ENCODE results near the gene BTBD17. TPM values are rescaled to one million over a fixed set of nuclear protein-coding genes. Genes with fewer than 3 reads are reported as not detected.

BTBD17 gene
- polyA plus RNA-seq, 3 donors, result not detected

GRCh38 chr17:74325743-74326379 lies 35.8 kb downstream of the BTBD17 start, which contains the start of gene KIF19:
KIF19 (plus strand) TSS chr17:74326226; CDS start chr17:74326350, 124 bp downstream.
- intact Hi-C loops (cut with micrococcal nuclease), result no loop called here
- H3K79me2 ChIP-seq (ENCODE audit: insufficient read depth, low read length), result no peaks in the 10 kb centered on the region
- no peaks in the 10 kb centered on the region for H4K20me1 ChIP-seq (ENCODE audit: insufficient read depth, low read length)
- H3K27me3 ChIP-seq (ENCODE audit: control insufficient read depth in 2 of 2, insufficient read depth in 2 of 2, low read length in 2 of 2), result peaks cover 12 to 40% of the 10 kb centered on the region in 2 donors
- peak within 1 kb of the TSS; percentile 52 to 83 for H3K4me3 Mint-ChIP-seq
- H3K27ac Mint-ChIP-seq, result peak within 1 kb of the TSS in 1 of 7 donors; percentile 38
- no peaks in the 10 kb centered on the region for H3K36me3 ChIP-seq (replicated peaks in 1 of 2; ENCODE audit: control insufficient read depth in 1 of 2, insufficient read depth in 2 of 2, low read length in 2 of 2)
- H3K4me1 Mint-ChIP-seq, result peaks cover 18% of the 10 kb centered on the region
- peaks cover 10 to 20% of the 10 kb centered on the region in 2 donors for H3K4me1 ChIP-seq (ENCODE audit: control insufficient read depth in 1 of 2, insufficient read depth in 2 of 2, low read length in 2 of 2)
- peaks cover 0 to 3% of the 10 kb centered on the region in 2 donors for H3K36me3 Mint-ChIP-seq
- peaks cover 51 to 59% (median 58%) of the 10 kb centered on the region in 3 donors for H3K27me3 Mint-ChIP-seq (ENCODE audit: low read depth in 3 of 3)
- peak within 1 kb of the TSS; percentile 72 for H3K4me2 ChIP-seq (replicated peaks; ENCODE audit: extremely low read depth, low read length, poor library complexity, severe bottlenecking)
- H3K4me3 ChIP-seq (replicated peaks in 1 of 3; ENCODE audit: low read depth in 2 of 3, low read length in 3 of 3), result peak within 1 kb of the TSS in 1 of 3 experiments; percentile 63
- TF ChIP-seq, protein P1, sequence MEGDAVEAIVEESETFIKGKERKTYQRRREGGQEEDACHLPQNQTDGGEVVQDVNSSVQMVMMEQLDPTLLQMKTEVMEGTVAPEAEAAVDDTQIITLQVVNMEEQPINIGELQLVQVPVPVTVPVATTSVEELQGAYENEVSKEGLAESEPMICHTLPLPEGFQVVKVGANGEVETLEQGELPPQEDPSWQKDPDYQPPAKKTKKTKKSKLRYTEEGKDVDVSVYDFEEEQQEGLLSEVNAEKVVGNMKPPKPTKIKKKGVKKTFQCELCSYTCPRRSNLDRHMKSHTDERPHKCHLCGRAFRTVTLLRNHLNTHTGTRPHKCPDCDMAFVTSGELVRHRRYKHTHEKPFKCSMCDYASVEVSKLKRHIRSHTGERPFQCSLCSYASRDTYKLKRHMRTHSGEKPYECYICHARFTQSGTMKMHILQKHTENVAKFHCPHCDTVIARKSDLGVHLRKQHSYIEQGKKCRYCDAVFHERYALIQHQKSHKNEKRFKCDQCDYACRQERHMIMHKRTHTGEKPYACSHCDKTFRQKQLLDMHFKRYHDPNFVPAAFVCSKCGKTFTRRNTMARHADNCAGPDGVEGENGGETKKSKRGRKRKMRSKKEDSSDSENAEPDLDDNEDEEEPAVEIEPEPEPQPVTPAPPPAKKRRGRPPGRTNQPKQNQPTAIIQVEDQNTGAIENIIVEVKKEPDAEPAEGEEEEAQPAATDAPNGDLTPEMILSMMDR (IDR thresholded peaks at IDR 0.05), result no peak
- WGBS (ENCODE audit: insufficient coverage), result 3% methylated on average over 73 of the region's 73 CpGs
- peak within 1 kb of the TSS; percentile 61 for H2AFZ ChIP-seq (ENCODE audit: insufficient read depth, low read depth, low read length, poor library complexity, severe bottlenecking)
- peaks cover 0 to 10% (median 0%) of the 10 kb centered on the region in 7 donors for H3K9me3 Mint-ChIP-seq
- H3K27ac ChIP-seq (ENCODE audit: low read depth in 1 of 2, low read length in 2 of 2), result no peak within 1 kb of the TSS
- H3K9ac ChIP-seq (ENCODE audit: insufficient read depth, low read length, poor library complexity, severe bottlenecking), result no peak within 1 kb of the TSS
- DNase-seq, result no peak
- no peaks in the 10 kb centered on the region for H3K9me3 ChIP-seq (replicated peaks in 1 of 2; ENCODE audit: control insufficient read depth in 1 of 2, insufficient read depth in 1 of 2, low read length in 2 of 2)

DNA sequence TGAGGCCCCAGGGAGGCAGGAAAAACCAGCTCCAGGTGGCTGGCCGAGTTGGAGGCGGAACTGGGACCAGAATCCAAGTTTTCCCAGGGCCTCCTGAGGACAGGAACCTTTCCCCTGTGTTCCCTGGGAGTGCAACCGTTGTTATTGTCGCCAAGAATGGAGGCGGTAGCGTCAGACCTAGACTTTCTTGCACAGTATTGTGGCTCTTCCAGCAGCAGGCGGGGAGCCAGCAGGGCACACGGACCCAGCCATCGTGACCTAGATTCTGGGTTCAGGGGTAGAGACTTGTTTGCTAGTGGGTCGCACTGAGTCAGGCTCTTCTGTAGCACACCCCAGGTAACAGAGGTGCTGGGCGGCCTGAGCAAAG lies 36.3 kb downstream of the BTBD17 start:
- no peak overlapping the region for H3K27ac ChIP-seq (ENCODE audit: low read depth in 1 of 2, low read length in 2 of 2)
- H3K27me3 Mint-ChIP-seq (ENCODE audit: low read depth in 3 of 3), result peaks cover 52 to 59% (median 58%) of the 10 kb centered on the region in 3 donors
- peaks cover 10 to 20% of the 10 kb centered on the region in 2 donors for H3K4me1 ChIP-seq (ENCODE audit: control insufficient read depth in 1 of 2, insufficient read depth in 2 of 2, low read length in 2 of 2)
- no peak for DNase-seq
- no peak overlapping the region for H3K27ac Mint-ChIP-seq
- TF ChIP-seq, protein P1 (IDR thresholded peaks at IDR 0.05), result no peak
- no peaks in the 10 kb centered on the region for H4K20me1 ChIP-seq (ENCODE audit: insufficient read depth, low read length)
- H3K27me3 ChIP-seq (ENCODE audit: control insufficient read depth in 2 of 2, insufficient read depth in 2 of 2, low read length in 2 of 2), result peaks cover 12 to 38% of the 10 kb centered on the region in 2 donors
- H3K9me3 Mint-ChIP-seq, result peaks cover 0 to 10% (median 0%) of the 10 kb centered on the region in 7 donors
- no peaks in the 10 kb centered on the region for H3K36me3 ChIP-seq (replicated peaks in 1 of 2; ENCODE audit: control insufficient read depth in 1 of 2, insufficient read depth in 2 of 2, low read length in 2 of 2)
- H3K4me3 ChIP-seq (replicated peaks in 1 of 3; ENCODE audit: low read depth in 2 of 3, low read length in 3 of 3), result peak overlapping the region in 1 of 3 experiments; percentile 63
- intact Hi-C loops (cut with micrococcal nuclease), result no loop called here
- H3K4me1 Mint-ChIP-seq, result peaks cover 18% of the 10 kb centered on the region
- H3K4me2 ChIP-seq (replicated peaks; ENCODE audit: extremely low read depth, low read length, poor library complexity, severe bottlenecking), result peak overlapping the region; percentile 72
- H3K9ac ChIP-seq (ENCODE audit: insufficient read depth, low read length, poor library complexity, severe bottlenecking), result no peak overlapping the region
- 45% methylated on average over 9 of the region's 11 CpGs for WGBS (ENCODE audit: insufficient coverage)
- no peaks in the 10 kb centered on the region for H3K9me3 ChIP-seq (replicated peaks in 1 of 2; ENCODE audit: control insufficient read depth in 1 of 2, insufficient read depth in 1 of 2, low read length in 2 of 2)
- H3K36me3 Mint-ChIP-seq, result peaks cover 0 to 3% of the 10 kb centered on the region in 2 donors
- H2AFZ ChIP-seq (ENCODE audit: insufficient read depth, low read depth, low read length, poor library complexity, severe bottlenecking), result no peak overlapping the region
- no peaks in the 10 kb centered on the region for H3K79me2 ChIP-seq (ENCODE audit: insufficient read depth, low read length)
- peak overlapping the region; percentile 43 to 83 for H3K4me3 Mint-ChIP-seq

All from CD14-positive monocyte (primary cell).